Measurements from ENCODE around the gene PAK3.

DNA sequence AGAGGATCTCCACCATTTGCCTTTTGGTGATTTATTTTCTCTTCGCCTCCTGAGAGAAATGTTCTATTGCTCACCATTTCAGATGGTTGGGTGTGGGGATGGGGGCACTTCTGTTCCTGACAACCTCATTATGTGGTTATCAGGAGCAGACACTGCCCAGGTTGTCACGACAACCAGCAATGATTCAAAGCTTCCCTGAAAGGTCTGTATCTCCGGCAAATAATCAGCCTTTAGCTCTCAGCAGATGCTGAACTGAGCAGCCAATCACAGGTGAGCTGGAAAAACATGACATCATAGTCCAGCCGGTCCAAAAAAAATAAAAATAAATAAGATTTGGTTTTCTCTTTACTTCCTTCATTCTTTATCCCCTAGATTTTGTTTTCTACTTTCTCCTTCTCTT, 5.5 kb upstream of the PAK3 start:
- TF ChIP-seq CHD1 (IDR thresholded peaks at IDR 0.05; ENCODE audit: low read depth, low read length), result no peak
- TF ChIP-seq, protein P1, sequence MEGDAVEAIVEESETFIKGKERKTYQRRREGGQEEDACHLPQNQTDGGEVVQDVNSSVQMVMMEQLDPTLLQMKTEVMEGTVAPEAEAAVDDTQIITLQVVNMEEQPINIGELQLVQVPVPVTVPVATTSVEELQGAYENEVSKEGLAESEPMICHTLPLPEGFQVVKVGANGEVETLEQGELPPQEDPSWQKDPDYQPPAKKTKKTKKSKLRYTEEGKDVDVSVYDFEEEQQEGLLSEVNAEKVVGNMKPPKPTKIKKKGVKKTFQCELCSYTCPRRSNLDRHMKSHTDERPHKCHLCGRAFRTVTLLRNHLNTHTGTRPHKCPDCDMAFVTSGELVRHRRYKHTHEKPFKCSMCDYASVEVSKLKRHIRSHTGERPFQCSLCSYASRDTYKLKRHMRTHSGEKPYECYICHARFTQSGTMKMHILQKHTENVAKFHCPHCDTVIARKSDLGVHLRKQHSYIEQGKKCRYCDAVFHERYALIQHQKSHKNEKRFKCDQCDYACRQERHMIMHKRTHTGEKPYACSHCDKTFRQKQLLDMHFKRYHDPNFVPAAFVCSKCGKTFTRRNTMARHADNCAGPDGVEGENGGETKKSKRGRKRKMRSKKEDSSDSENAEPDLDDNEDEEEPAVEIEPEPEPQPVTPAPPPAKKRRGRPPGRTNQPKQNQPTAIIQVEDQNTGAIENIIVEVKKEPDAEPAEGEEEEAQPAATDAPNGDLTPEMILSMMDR (conservative IDR thresholded peaks at IDR 0.05; ENCODE audit: low read depth, low read length), result no peak
- TF ChIP-seq, protein P2, sequence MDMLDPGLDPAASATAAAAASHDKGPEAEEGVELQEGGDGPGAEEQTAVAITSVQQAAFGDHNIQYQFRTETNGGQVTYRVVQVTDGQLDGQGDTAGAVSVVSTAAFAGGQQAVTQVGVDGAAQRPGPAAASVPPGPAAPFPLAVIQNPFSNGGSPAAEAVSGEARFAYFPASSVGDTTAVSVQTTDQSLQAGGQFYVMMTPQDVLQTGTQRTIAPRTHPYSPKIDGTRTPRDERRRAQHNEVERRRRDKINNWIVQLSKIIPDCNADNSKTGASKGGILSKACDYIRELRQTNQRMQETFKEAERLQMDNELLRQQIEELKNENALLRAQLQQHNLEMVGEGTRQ (IDR thresholded peaks at IDR 0.05; ENCODE audit: low read depth, low read length), result no peak
- TF ChIP-seq RAD21 (IDR thresholded peaks at IDR 0.05; ENCODE audit: low read length), result no peak
- no peak for TF ChIP-seq RFX5 (IDR thresholded peaks at IDR 0.05; ENCODE audit: low read depth, low read length)
- TF ChIP-seq POLR2A (IDR thresholded peaks at IDR 0.05; ENCODE audit: low read depth, low read length), result no peak
- no peak for TF ChIP-seq CEBPB (IDR thresholded peaks at IDR 0.05; ENCODE audit: low read depth, low read length)
- TF ChIP-seq SMC3 (IDR thresholded peaks at IDR 0.05; ENCODE audit: low read depth, low read length), result no peak
- TF ChIP-seq MXI1 (IDR thresholded peaks at IDR 0.05; ENCODE audit: borderline replicate concordance, low read depth, low read length), result no peak
- TF ChIP-seq BHLHE40 (IDR thresholded peaks at IDR 0.05; ENCODE audit: low read depth, low read length), result no peak
- TF ChIP-seq MAFK (IDR thresholded peaks at IDR 0.05; ENCODE audit: low read depth, low read length), result no peak
